HepG2 (cell line): ENCODE data around the gene CYP11A1. TPM values are rescaled to one million over a fixed set of nuclear protein-coding genes. Genes with fewer than 3 reads are reported as not detected.

Experiments
- AGO1 ChIP-seq: fragments of 200-400 bp; formaldehyde crosslinking; IDR thresholded peaks from 2 replicates; pipeline ENCODE4 v1.6.1; 2017; ENCODE audit warnings: mild to moderate bottlenecking, low read depth, low read length, moderate library complexity; ENCODE audit not compliant: poor library complexity, severe bottlenecking
- BRD4 ChIP-seq: sonication (generic); formaldehyde crosslinking; IDR thresholded peaks from 2 replicates; pipeline ENCODE4 v1.4.0; 2020; ENCODE audit warnings: missing genetic modification reagents
- CBX2 ChIP-seq, 2 experiments: fragments of 200-600 bp in 1 of 2; sonication (generic); formaldehyde crosslinking in 1 of 2; IDR thresholded peaks; 2 replicates each; pipeline versions ENCODE4 v1.7.0 to v1.8.1; 2018 to 2022; ENCODE audit warnings: low read depth in 2 of 2, low read length in 1 of 2, mild to moderate bottlenecking in 1 of 2, missing genetic modification reagents in 1 of 2
- EEA1 ChIP-seq: sonication (generic); formaldehyde crosslinking; IDR thresholded peaks from 2 replicates; pipeline ENCODE4 v1.5.1; 2020; ENCODE audit warnings: mild to moderate bottlenecking, missing genetic modification reagents, borderline replicate concordance
- FOXC1 ChIP-seq: sonication (generic); formaldehyde crosslinking; IDR thresholded peaks from 2 replicates; pipeline ENCODE4 v1.8.0; 2022; ENCODE audit warnings: mild to moderate bottlenecking, missing genetic modification reagents, borderline replicate concordance
- GZF1 ChIP-seq: sonication (generic); formaldehyde crosslinking; IDR thresholded peaks from 2 replicates; pipeline ENCODE4 v1.5.1; 2020; ENCODE audit warnings: mild to moderate bottlenecking, missing genetic modification reagents
- KDM2A ChIP-seq: sonication (generic); formaldehyde crosslinking; IDR thresholded peaks from 2 replicates; pipeline ENCODE4 v1.4.0; 2020; ENCODE audit warnings: low read depth, missing genetic modification reagents, borderline replicate concordance
- MAZ ChIP-seq, 2 experiments: sonication (generic) in 1 of 2; formaldehyde crosslinking in 1 of 2; IDR thresholded peaks; 2 replicates each; pipeline versions ENCODE4 v1.5.0 to v1.6.1; 2012 to 2020; ENCODE audit warnings: low read depth in 2 of 2, mild to moderate bottlenecking in 2 of 2, borderline replicate concordance in 1 of 2, improper control_type of control experiment in 1 of 2, low read length in 1 of 2, missing genetic modification reagents in 1 of 2, moderate library complexity in 1 of 2
- NFATC3 ChIP-seq: sonication (generic); formaldehyde crosslinking; IDR thresholded peaks from 2 replicates; pipeline ENCODE4 v1.5.1; 2020; ENCODE audit warnings: mild to moderate bottlenecking, missing genetic modification reagents
- PITX1 ChIP-seq: sonication (generic); formaldehyde crosslinking; IDR thresholded peaks from 2 replicates; pipeline ENCODE4 v1.5.1; 2020; ENCODE audit warnings: mild to moderate bottlenecking, missing genetic modification reagents
- PTBP1 ChIP-seq: fragments of 200-400 bp; formaldehyde crosslinking; IDR thresholded peaks from 2 replicates; pipeline ENCODE4 v1.6.1; 2018; ENCODE audit warnings: low read length, low read depth; ENCODE audit not compliant: poor library complexity, severe bottlenecking
- RNF2 ChIP-seq: fragments of 450-650 bp; conservative IDR thresholded peaks from 2 replicates; pipeline ENCODE4 v1.6.1; 2016; ENCODE audit warnings: low read depth
- SKI ChIP-seq: fragments of 450-650 bp; IDR thresholded peaks from one replicate; pipeline ENCODE4 v1.6.1; 2018; ENCODE audit warnings: mild to moderate bottlenecking; ENCODE audit not compliant: partially characterized antibody
- SOX6 ChIP-seq, 2 experiments: fragments of 450-650 bp in 1 of 2; sonication (generic) in 1 of 2; formaldehyde crosslinking in 1 of 2; IDR thresholded peaks; 2 replicates each; pipeline versions ENCODE4 v1.4.0 to v1.6.1; 2017 to 2020; ENCODE audit warnings: antibody characterized with exemption in 1 of 2, mild to moderate bottlenecking in 1 of 2, missing genetic modification reagents in 1 of 2
- THYN1 ChIP-seq: sonication (generic); formaldehyde crosslinking; IDR thresholded peaks from 2 replicates; pipeline ENCODE4 v1.8.1; 2023; ENCODE audit warnings: low read depth, mild to moderate bottlenecking, moderate library complexity, missing genetic modification reagents, borderline replicate concordance
- ZIK1 ChIP-seq: sonication (generic); formaldehyde crosslinking; IDR thresholded peaks from 2 replicates; pipeline ENCODE4 v1.5.0; 2020; ENCODE audit warnings: mild to moderate bottlenecking, low read depth, missing genetic modification reagents, borderline replicate concordance
- ZNF10 ChIP-seq: sonication (generic); formaldehyde crosslinking; IDR thresholded peaks from 2 replicates; pipeline ENCODE4 v1.4.0; 2020; ENCODE audit warnings: mild to moderate bottlenecking, low read depth, missing genetic modification reagents, borderline replicate concordance
- ZNF282 ChIP-seq: fragments of 450-650 bp; IDR thresholded peaks from 2 replicates; pipeline ENCODE4 v1.6.1; 2018; ENCODE audit not compliant: partially characterized antibody
- ZNF543 ChIP-seq: sonication (generic); formaldehyde crosslinking; IDR thresholded peaks from 2 replicates; pipeline ENCODE4 v1.4.0; 2020; ENCODE audit warnings: mild to moderate bottlenecking, missing genetic modification reagents
- ZNF709 ChIP-seq: sonication (generic); formaldehyde crosslinking; IDR thresholded peaks from 2 replicates; pipeline ENCODE4 v1.5.0; 2020; ENCODE audit warnings: mild to moderate bottlenecking, missing genetic modification reagents
- ZNF772 ChIP-seq: sonication (generic); formaldehyde crosslinking; IDR thresholded peaks from 2 replicates; pipeline ENCODE4 v1.5.0; 2020; ENCODE audit warnings: mild to moderate bottlenecking, missing genetic modification reagents
- polyA plus RNA-seq, 8 experiments: library from polyadenylated mRNA; depleted of rRNA in 3 of 8; stranded (reverse) in 7 of 8; unstranded in 1 of 8; fragments of >200 nt; fragmentation: Illumina TruSeq in 4 of 8; extraction: Trizol in 4 of 8; gene quantifications; 2 replicates each; pipeline versions ENCODE4 v1.2.1 to v1.2.3, GENCODE V29; 2011 to 2016; ENCODE audit warnings: low read depth in 4 of 8, missing spikeins in 1 of 8, mixed read lengths in 1 of 8; ENCODE audit not compliant: insufficient read depth in 1 of 8
- total RNA-seq, 5 experiments: library from RNA; depleted of rRNA; stranded (reverse); fragments of >200 nt; fragmentation: Illumina TruSeq; extraction: Trizol; gene quantifications; 2 replicates each; pipeline ENCODE4 v1.2.3, GENCODE V29; 2016; ENCODE audit warnings: low read depth in 1 of 5
- TF ChIP-seq, protein P1 (sequence below): sonication (generic); formaldehyde crosslinking; IDR thresholded peaks from 2 replicates; pipeline ENCODE4 v1.4.0; 2020; ENCODE audit warnings: missing genetic modification reagents
- TF ChIP-seq, protein P2 (sequence below): sonication (generic); formaldehyde crosslinking; IDR thresholded peaks from 2 replicates; pipeline ENCODE4 v1.4.0; 2020; ENCODE audit warnings: mild to moderate bottlenecking, missing genetic modification reagents

Gene CYP11A1
- total and polyA plus RNA-seq, 2 of the 13 experiments (the other 11 are each of a cell fraction or from before 2014, with no cell fraction given): 0.66 to 0.92 TPM

- TF ChIP-seq MAZ (IDR thresholded peaks at IDR 0.05; ENCODE audit: borderline replicate concordance, low read depth, low read length): no peak
- TF ChIP-seq MAZ (CRISPR knock-in tag; IDR thresholded peaks at IDR 0.05; ENCODE audit: low read depth): no peak
- TF ChIP-seq PTBP1: no peak
- TF ChIP-seq ZNF543 (CRISPR knock-in tag): no peak
- no peak for TF ChIP-seq ZNF10 (CRISPR knock-in tag)
- no peak for TF ChIP-seq ZNF772 (CRISPR knock-in tag)
- TF ChIP-seq, protein P1, sequence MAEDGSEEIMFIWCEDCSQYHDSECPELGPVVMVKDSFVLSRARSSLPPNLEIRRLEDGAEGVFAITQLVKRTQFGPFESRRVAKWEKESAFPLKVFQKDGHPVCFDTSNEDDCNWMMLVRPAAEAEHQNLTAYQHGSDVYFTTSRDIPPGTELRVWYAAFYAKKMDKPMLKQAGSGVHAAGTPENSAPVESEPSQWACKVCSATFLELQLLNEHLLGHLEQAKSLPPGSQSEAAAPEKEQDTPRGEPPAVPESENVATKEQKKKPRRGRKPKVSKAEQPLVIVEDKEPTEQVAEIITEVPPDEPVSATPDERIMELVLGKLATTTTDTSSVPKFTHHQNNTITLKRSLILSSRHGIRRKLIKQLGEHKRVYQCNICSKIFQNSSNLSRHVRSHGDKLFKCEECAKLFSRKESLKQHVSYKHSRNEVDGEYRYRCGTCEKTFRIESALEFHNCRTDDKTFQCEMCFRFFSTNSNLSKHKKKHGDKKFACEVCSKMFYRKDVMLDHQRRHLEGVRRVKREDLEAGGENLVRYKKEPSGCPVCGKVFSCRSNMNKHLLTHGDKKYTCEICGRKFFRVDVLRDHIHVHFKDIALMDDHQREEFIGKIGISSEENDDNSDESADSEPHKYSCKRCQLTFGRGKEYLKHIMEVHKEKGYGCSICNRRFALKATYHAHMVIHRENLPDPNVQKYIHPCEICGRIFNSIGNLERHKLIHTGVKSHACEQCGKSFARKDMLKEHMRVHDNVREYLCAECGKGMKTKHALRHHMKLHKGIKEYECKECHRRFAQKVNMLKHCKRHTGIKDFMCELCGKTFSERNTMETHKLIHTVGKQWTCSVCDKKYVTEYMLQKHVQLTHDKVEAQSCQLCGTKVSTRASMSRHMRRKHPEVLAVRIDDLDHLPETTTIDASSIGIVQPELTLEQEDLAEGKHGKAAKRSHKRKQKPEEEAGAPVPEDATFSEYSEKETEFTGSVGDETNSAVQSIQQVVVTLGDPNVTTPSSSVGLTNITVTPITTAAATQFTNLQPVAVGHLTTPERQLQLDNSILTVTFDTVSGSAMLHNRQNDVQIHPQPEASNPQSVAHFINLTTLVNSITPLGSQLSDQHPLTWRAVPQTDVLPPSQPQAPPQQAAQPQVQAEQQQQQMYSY (CRISPR knock-in tag): no peak
- TF ChIP-seq ZNF282: no peak
- TF ChIP-seq SOX6 (IDR thresholded peaks at IDR 0.05): no peak
- 0 out of 2 replicates have a peak, but pooled peaks have one; percentile 7 for TF ChIP-seq SOX6 (CRISPR knock-in tag; IDR thresholded peaks at IDR 0.05)
- TF ChIP-seq KDM2A: peak; percentile 73; the same call in 1 of the 2 replicates
- 0 out of 2 replicates have a peak, but pooled peaks have one; percentile 88 for TF ChIP-seq NFATC3 (CRISPR knock-in tag)
- no peak for TF ChIP-seq THYN1 (CRISPR knock-in tag)
- TF ChIP-seq PITX1 (CRISPR knock-in tag): no peak
- no peak for TF ChIP-seq CBX2 (IDR thresholded peaks at IDR 0.05; ENCODE audit: low read depth, low read length)
- TF ChIP-seq CBX2 (CRISPR knock-in tag; IDR thresholded peaks at IDR 0.05; ENCODE audit: low read depth): no peak
- no peak for TF ChIP-seq EEA1 (CRISPR knock-in tag)
- no peak for TF ChIP-seq ZNF709 (CRISPR knock-in tag)
- TF ChIP-seq RNF2: no peak
- TF ChIP-seq FOXC1 (CRISPR knock-in tag): no peak
- TF ChIP-seq BRD4: no peak
- no peak for TF ChIP-seq SKI
- TF ChIP-seq GZF1 (CRISPR knock-in tag): no peak
- no peak for TF ChIP-seq ZIK1 (CRISPR knock-in tag)
- no peak for TF ChIP-seq AGO1
- TF ChIP-seq, protein P2, sequence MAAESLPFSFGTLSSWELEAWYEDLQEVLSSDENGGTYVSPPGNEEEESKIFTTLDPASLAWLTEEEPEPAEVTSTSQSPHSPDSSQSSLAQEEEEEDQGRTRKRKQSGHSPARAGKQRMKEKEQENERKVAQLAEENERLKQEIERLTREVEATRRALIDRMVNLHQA (CRISPR knock-in tag): no peak
Measured at GRCh38 chr15:74382004-74382816, 14.8 kb upstream of the CYP11A1 start (continued).
